HG03432 (cell line): ENCODE measurements around the gene EGLN1.

Experiments used
- ATAC-seq: cut with Tn5 transposase; IDR thresholded peaks from one replicate; pipeline ENCODE4 v1.9.1; 2021; ENCODE audit warnings: mild to moderate bottlenecking, moderate library complexity; ENCODE audit not compliant: unreplicated experiment

EGLN1 gene

GRCh38 chr1:231334952-231335351 is 87.1 kb downstream of the EGLN1 start:
- ATAC-seq = no peak

- ATAC-seq = no peak
Measured at GRCh38 chr1:231334079-231334666, 87.9 kb downstream of the EGLN1 start.

- no peak for ATAC-seq
Measured at GRCh38 chr1:231332761-231333160, 89.3 kb downstream of the EGLN1 start.

GRCh38 chr1:231329483-231329882 is 92.6 kb downstream of the EGLN1 start:
- ATAC-seq = peak; percentile 41

GRCh38 chr1:231327617-231328016 is 94.5 kb downstream of the EGLN1 start:
- ATAC-seq = no peak

GRCh38 chr1:231326248-231326647 is 95.8 kb downstream of the EGLN1 start:
- ATAC-seq = no peak

- no peak for ATAC-seq
Measured at GRCh38 chr1:231324660-231325059, 97.4 kb downstream of the EGLN1 start.

- no peak for ATAC-seq
Measured at GRCh38 chr1:231322880-231323530, 99.1 kb downstream of the EGLN1 start.

- ATAC-seq = no peak
Measured at GRCh38 chr1:231319080-231319479, 103.0 kb downstream of the EGLN1 start.

- no peak for ATAC-seq
Measured at GRCh38 chr1:231318568-231318967, 103.5 kb downstream of the EGLN1 start.

- no peak for ATAC-seq
Measured at GRCh38 chr1:231318015-231318355, 104.1 kb downstream of the EGLN1 start.

- no peak for ATAC-seq
Measured at GRCh38 chr1:231317306-231318014, 104.6 kb downstream of the EGLN1 start.

- ATAC-seq = peak; percentile 96
Measured at GRCh38 chr1:231315887-231316286, 106.2 kb downstream of the EGLN1 start.
